ENCODE results near the gene SALL4. TPM values are rescaled to one million over a fixed set of nuclear protein-coding genes. Genes with fewer than 3 reads are reported as not detected.

Gene SALL4
- total and polyA plus RNA-seq, 4 donors, result 0.16 to 3.6 (median 1.4) TPM

DNA sequence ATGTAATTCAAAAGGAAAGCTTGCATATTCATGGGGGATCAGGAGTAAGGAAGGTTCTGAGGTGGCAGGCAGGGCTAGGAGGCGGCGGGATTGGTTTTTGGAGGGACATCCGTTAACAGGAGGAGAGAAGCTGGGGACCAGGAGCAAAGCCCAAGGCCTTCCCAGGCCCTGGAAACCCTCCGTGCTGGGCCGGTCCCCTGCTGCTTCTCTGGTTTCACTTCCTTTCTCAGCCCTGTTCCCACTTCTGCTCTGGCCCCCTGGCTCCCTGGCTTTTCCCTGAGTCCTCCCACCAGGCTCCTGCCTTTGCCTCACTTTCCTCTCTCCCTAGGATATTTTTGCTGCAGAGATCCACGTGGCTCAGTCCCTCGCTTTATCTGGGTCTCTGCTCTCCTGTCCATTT lies 26.4 kb upstream of the SALL4 start:
- Histone ChIP-seq H3K9me3 (ENCODE audit: control insufficient read depth in 4 of 4, low read length in 3 of 4) (no peaks in the 10 kb centered on the region), H3K4me1 (ENCODE audit: control insufficient read depth in 4 of 4, insufficient read depth in 4 of 4, low read length in 3 of 4) (no peaks in the 10 kb centered on the region), H3K27ac (ENCODE audit: low read depth in 1 of 2, low read length in 2 of 2) (no peak overlapping the region), H3K27me3 (ENCODE audit: control insufficient read depth in 4 of 4, insufficient read depth in 4 of 4, low read length in 3 of 4) (no peaks in the 10 kb centered on the region), H3K9ac (ENCODE audit: low read depth in 1 of 2, low read length in 2 of 2) (no peak overlapping the region), H3K36me3 (ENCODE audit: control insufficient read depth in 4 of 4, insufficient read depth in 3 of 4, low read depth in 1 of 4, low read length in 3 of 4) (no peaks in the 10 kb centered on the region), H3K4me3 (ENCODE audit: low read depth in 1 of 3, low read length in 3 of 3) (no peak overlapping the region)
- 79% methylated on average over 7 of the region's 7 CpGs for WGBS
- DNase-seq (ENCODE audit: low spot score), result no peak
- no peak for TF ChIP-seq JUND (IDR thresholded peaks at IDR 0.05)
- no peak for TF ChIP-seq FOXA2 (IDR thresholded peaks at IDR 0.05)
- no peak for TF ChIP-seq EGR1 (IDR thresholded peaks at IDR 0.05; ENCODE audit: low read depth in 2 of 2)
- TF ChIP-seq SP1 (IDR thresholded peaks at IDR 0.05), result no peak
- no peak for TF ChIP-seq HNF4A (conservative IDR thresholded peaks at IDR 0.05)
- TF ChIP-seq, protein P1, sequence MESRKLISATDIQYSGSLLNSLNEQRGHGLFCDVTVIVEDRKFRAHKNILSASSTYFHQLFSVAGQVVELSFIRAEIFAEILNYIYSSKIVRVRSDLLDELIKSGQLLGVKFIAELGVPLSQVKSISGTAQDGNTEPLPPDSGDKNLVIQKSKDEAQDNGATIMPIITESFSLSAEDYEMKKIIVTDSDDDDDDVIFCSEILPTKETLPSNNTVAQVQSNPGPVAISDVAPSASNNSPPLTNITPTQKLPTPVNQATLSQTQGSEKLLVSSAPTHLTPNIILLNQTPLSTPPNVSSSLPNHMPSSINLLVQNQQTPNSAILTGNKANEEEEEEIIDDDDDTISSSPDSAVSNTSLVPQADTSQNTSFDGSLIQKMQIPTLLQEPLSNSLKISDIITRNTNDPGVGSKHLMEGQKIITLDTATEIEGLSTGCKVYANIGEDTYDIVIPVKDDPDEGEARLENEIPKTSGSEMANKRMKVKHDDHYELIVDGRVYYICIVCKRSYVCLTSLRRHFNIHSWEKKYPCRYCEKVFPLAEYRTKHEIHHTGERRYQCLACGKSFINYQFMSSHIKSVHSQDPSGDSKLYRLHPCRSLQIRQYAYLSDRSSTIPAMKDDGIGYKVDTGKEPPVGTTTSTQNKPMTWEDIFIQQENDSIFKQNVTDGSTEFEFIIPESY (IDR thresholded peaks at IDR 0.05), result no peak
- TF ChIP-seq RAD21 (IDR thresholded peaks at IDR 0.05), result no peak
- no peak for TF ChIP-seq FOXA1 (IDR thresholded peaks at IDR 0.05)
- TF ChIP-seq, protein P2, sequence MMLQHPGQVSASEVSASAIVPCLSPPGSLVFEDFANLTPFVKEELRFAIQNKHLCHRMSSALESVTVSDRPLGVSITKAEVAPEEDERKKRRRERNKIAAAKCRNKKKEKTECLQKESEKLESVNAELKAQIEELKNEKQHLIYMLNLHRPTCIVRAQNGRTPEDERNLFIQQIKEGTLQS (IDR thresholded peaks at IDR 0.05), result no peak
- no peak for TF ChIP-seq HNF4G (IDR thresholded peaks at IDR 0.05)
- no peak for TF ChIP-seq GABPA (IDR thresholded peaks at IDR 0.05 in 1 of 2, conservative IDR thresholded peaks at IDR 0.05 in 1 of 2)
- TF ChIP-seq, protein P3, sequence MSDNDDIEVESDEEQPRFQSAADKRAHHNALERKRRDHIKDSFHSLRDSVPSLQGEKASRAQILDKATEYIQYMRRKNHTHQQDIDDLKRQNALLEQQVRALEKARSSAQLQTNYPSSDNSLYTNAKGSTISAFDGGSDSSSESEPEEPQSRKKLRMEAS (IDR thresholded peaks at IDR 0.05), result no peak

DNA sequence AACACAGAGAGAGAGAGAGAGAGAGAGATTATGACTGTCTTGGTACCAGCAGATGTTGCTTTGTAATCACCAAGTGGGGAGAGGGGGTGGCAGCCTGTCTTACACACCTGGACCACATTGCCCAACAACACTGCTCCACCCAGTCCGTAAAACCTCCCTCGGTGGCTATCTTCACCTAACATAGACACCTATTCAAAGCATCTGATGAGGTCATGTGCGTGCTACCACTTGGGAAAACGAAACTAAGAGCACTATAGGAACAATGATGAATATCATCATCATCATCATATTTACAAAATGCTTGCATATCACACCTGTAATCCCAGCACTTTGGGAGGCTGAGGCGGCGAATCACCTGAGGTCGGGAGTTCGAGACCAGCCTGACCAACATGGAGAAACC lies 24.1 kb upstream of the SALL4 start:
- H3K4me3 ChIP-seq (ENCODE audit: low read depth in 1 of 3, low read length in 3 of 3), result no peak overlapping the region
- no peak overlapping the region for H3K27ac ChIP-seq (ENCODE audit: low read depth in 1 of 2, low read length in 2 of 2)
- TF ChIP-seq FOXA2 (IDR thresholded peaks at IDR 0.05) (no peak), RXRA (IDR thresholded peaks at IDR 0.05) (no peak), HNF4A (conservative IDR thresholded peaks at IDR 0.05) (no peak)
- TF ChIP-seq, protein P3 (IDR thresholded peaks at IDR 0.05), result no peak
- TF ChIP-seq, protein P4, sequence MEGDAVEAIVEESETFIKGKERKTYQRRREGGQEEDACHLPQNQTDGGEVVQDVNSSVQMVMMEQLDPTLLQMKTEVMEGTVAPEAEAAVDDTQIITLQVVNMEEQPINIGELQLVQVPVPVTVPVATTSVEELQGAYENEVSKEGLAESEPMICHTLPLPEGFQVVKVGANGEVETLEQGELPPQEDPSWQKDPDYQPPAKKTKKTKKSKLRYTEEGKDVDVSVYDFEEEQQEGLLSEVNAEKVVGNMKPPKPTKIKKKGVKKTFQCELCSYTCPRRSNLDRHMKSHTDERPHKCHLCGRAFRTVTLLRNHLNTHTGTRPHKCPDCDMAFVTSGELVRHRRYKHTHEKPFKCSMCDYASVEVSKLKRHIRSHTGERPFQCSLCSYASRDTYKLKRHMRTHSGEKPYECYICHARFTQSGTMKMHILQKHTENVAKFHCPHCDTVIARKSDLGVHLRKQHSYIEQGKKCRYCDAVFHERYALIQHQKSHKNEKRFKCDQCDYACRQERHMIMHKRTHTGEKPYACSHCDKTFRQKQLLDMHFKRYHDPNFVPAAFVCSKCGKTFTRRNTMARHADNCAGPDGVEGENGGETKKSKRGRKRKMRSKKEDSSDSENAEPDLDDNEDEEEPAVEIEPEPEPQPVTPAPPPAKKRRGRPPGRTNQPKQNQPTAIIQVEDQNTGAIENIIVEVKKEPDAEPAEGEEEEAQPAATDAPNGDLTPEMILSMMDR (IDR thresholded peaks at IDR 0.05; ENCODE audit: low read depth, low read length, missing input control), result no peak
- no peak for DNase-seq (ENCODE audit: low spot score)
- H3K9me3 ChIP-seq (ENCODE audit: control insufficient read depth in 4 of 4, low read length in 3 of 4), result no peaks in the 10 kb centered on the region
- 84% methylated on average over 8 of the region's 8 CpGs for WGBS
- H3K36me3 ChIP-seq (ENCODE audit: control insufficient read depth in 4 of 4, insufficient read depth in 3 of 4, low read depth in 1 of 4, low read length in 3 of 4), result no peaks in the 10 kb centered on the region
- no peaks in the 10 kb centered on the region for H3K4me1 ChIP-seq (ENCODE audit: control insufficient read depth in 4 of 4, insufficient read depth in 4 of 4, low read length in 3 of 4)
- H3K9ac ChIP-seq (ENCODE audit: low read depth in 1 of 2, low read length in 2 of 2), result no peak overlapping the region
- H3K27me3 ChIP-seq (ENCODE audit: control insufficient read depth in 4 of 4, insufficient read depth in 4 of 4, low read length in 3 of 4), result no peaks in the 10 kb centered on the region

DNA sequence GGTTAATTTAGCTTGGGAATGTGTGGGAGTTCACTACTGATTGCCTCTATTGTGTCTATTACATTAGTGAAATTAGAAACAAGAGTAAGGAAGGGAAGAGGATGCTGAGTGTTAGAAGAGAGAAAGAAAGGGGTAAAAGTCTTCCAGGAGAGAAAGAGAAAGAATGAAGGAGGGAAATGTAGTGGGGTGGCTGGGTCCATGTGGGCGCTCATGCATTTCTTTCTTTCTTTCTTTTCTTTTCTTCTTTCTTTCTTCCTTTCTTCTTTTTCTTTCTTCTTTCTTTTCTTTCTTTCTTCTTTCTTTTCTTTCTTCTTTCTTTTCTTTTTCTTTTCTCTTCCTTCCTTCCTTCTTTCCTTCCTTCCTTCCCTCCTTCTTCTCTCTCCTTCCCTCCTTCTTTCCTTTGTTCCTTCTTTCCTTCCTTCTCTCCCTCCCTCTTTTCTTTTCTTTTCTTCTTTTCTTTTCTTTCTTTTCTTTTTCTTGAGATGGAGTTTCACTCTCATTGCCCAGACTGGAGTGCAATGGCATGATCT lies 16.2 kb upstream of the SALL4 start:
- H3K9me3 ChIP-seq (ENCODE audit: control insufficient read depth in 4 of 4, low read length in 3 of 4), result no peaks in the 10 kb centered on the region
- 98% methylated on average over 1 of the region's 1 CpG for WGBS
- H3K36me3 ChIP-seq (ENCODE audit: control insufficient read depth in 4 of 4, insufficient read depth in 3 of 4, low read depth in 1 of 4, low read length in 3 of 4), result no peaks in the 10 kb centered on the region
- no peaks in the 10 kb centered on the region for H3K27me3 ChIP-seq (ENCODE audit: control insufficient read depth in 4 of 4, insufficient read depth in 4 of 4, low read length in 3 of 4)
- DNase-seq (ENCODE audit: low spot score), result no peak
- no peak overlapping the region for H3K9ac ChIP-seq (ENCODE audit: low read depth in 1 of 2, low read length in 2 of 2)
- H3K4me3 ChIP-seq (ENCODE audit: low read depth in 1 of 3, low read length in 3 of 3), result no peak overlapping the region
- no peak overlapping the region for H3K27ac ChIP-seq (ENCODE audit: low read depth in 1 of 2, low read length in 2 of 2)
- peaks cover 0 to 6% (median 5%) of the 10 kb centered on the region in 4 donors for H3K4me1 ChIP-seq (ENCODE audit: control insufficient read depth in 4 of 4, insufficient read depth in 4 of 4, low read length in 3 of 4)
- TF ChIP-seq HNF4A (conservative IDR thresholded peaks at IDR 0.05) (no peak), NR2F2 (IDR thresholded peaks at IDR 0.05) (no peak), HNF4G (IDR thresholded peaks at IDR 0.05) (no peak), FOXA1 (IDR thresholded peaks at IDR 0.05) (no peak), SP1 (IDR thresholded peaks at IDR 0.05) (no peak), RAD21 (IDR thresholded peaks at IDR 0.05) (no peak), YY1 (IDR thresholded peaks at IDR 0.05) (no peak), FOXA2 (IDR thresholded peaks at IDR 0.05) (no peak), EGR1 (IDR thresholded peaks at IDR 0.05; ENCODE audit: low read depth in 2 of 2) (no peak), RXRA (IDR thresholded peaks at IDR 0.05) (no peak), JUND (IDR thresholded peaks at IDR 0.05) (no peak)
- TF ChIP-seq, protein P4 (IDR thresholded peaks at IDR 0.05; ENCODE audit: low read depth, low read length, missing input control), result no peak
- TF ChIP-seq, protein P2 (IDR thresholded peaks at IDR 0.05), result no peak
- TF ChIP-seq, protein P1 (IDR thresholded peaks at IDR 0.05), result no peak
- TF ChIP-seq, protein P3 (IDR thresholded peaks at IDR 0.05), result no peak
